HepG2 (cell line): ENCODE results near the gene FITM1. TPM values are rescaled to one million over a fixed set of nuclear protein-coding genes. Genes with fewer than 3 reads are reported as not detected.
A peak's percentile ranks its signal among the peaks of the same experiment; 100 is the strongest.

ENCODE experiments used
- ATAC-seq: fragments of 200-7000 bp; cut with Tn5 transposase; 3 replicates; pipeline ENCODE4 v1.9.1; 2020; ENCODE audit warnings: mild to moderate bottlenecking, moderate library complexity
- BruUV-seq: library from RNA; stranded (reverse); fragments of 400-500 nt; replicated peaks from 2 replicates; lab custom pipeline; 2021; lab: Mats Ljungman, UMichigan
- CTCF ChIA-PET: fragments of 300-600 bp; formaldehyde crosslinking; extraction: SDS; loops from one replicate; lab custom pipeline; 2021; ENCODE audit warnings: low total read pairs, inconsistent platforms, low intra/inter-chr PET ratio; lab: Yijun Ruan, JAX
- POLR2A ChIA-PET: fragments of 350-600 bp; sonication (Branson Sonifier 250); formaldehyde crosslinking; loops from one replicate; lab custom pipeline; 2020; ENCODE audit warnings: antibody characterized with exemption, inconsistent platforms; lab: Yijun Ruan, JAX
- DNase-seq: peaks from one replicate; pipeline ENCODE4 v3.0.0-alpha.2; 2015; ENCODE audit warnings: low spot score
- FAIRE-seq: peaks from 3 replicates; lab custom pipeline; 2011; peaks lifted over from hg19 to GRCh38; lab: Jason Lieb, UNC
- H2AFZ ChIP-seq: one replicate; pipeline ENCODE4 v1.6.1; 2011; ENCODE audit warnings: low read length, inconsistent platforms
- H3K27ac ChIP-seq: fragments of 300-600 bp; 3 replicates; pipeline ENCODE4 v1.8.0; 2011; ENCODE audit warnings: mixed run types, mild to moderate bottlenecking, mixed read lengths, low read length, inconsistent platforms; ENCODE audit not compliant: insufficient read depth; ENCODE audit errors: extremely low read length
- H3K27me3 ChIP-seq, 2 experiments: fragments of 200-600 bp in 1 of 2; 2 replicates in 1 of 2; 3 replicates in 1 of 2; pipeline versions ENCODE4 v1.6.0 to v1.8.0; 2011; ENCODE audit warnings: low read length in 2 of 2, mild to moderate bottlenecking in 2 of 2, moderate library complexity in 2 of 2, inconsistent platforms in 1 of 2; ENCODE audit not compliant: insufficient read depth in 2 of 2, control insufficient read depth in 1 of 2
- H3K36me3 ChIP-seq, 2 experiments: fragments of 200-600 bp in 1 of 2; replicated peaks in 1 of 2; 2 replicates in 1 of 2; 3 replicates in 1 of 2; pipeline versions ENCODE4 v1.5.1 to v1.8.0; 2011; ENCODE audit warnings: low read length in 2 of 2, inconsistent platforms in 1 of 2; ENCODE audit not compliant: insufficient read depth in 2 of 2, control insufficient read depth in 1 of 2
- H3K4me1 ChIP-seq: 2 replicates; pipeline ENCODE4 v1.5.1; 2012; ENCODE audit warnings: low read length, inconsistent platforms; ENCODE audit not compliant: insufficient read depth
- H3K4me2 ChIP-seq: 2 replicates; pipeline ENCODE4 v1.6.0; 2011; ENCODE audit warnings: low read depth, low read length, inconsistent platforms
- H3K4me3 ChIP-seq, 3 experiments: fragments of 200-600 bp in 1 of 3; sonication (generic), shearing (Covaris generic) in 1 of 3; replicated peaks in 1 of 3; 2 replicates each; pipeline ENCODE4 v1.5.1; 2011 to 2016; ENCODE audit warnings: low read length in 3 of 3, inconsistent platforms in 2 of 3, low read depth in 2 of 3, mild to moderate bottlenecking in 2 of 3, control low read depth in 1 of 3, mixed read lengths in 1 of 3; ENCODE audit not compliant: insufficient read depth in 1 of 3
- H3K79me2 ChIP-seq: one replicate; pipeline ENCODE4 v1.6.1; 2011; ENCODE audit warnings: low read length, inconsistent platforms; ENCODE audit not compliant: insufficient read depth
- H3K9ac ChIP-seq: 2 replicates; pipeline ENCODE4 v1.6.0; 2011; ENCODE audit warnings: mild to moderate bottlenecking, low read depth, low read length, inconsistent platforms; ENCODE audit not compliant: insufficient read depth
- H3K9me3 ChIP-seq: 2 replicates; pipeline ENCODE4 v1.5.1; 2012; ENCODE audit warnings: mild to moderate bottlenecking, low read length
- H4K20me1 ChIP-seq: 2 replicates; pipeline ENCODE4 v1.6.0; 2011; ENCODE audit warnings: inconsistent platforms, mild to moderate bottlenecking, low read length, moderate library complexity; ENCODE audit not compliant: insufficient read depth
- HOXA7 ChIP-seq: sonication (generic); formaldehyde crosslinking; IDR thresholded peaks from 2 replicates; pipeline ENCODE4 v1.8.1; 2022; ENCODE audit warnings: mild to moderate bottlenecking, missing genetic modification reagents, moderate library complexity
- IKZF4 ChIP-seq: sonication (generic); formaldehyde crosslinking; IDR thresholded peaks from 2 replicates; pipeline ENCODE4 v1.5.1; 2020; ENCODE audit warnings: borderline replicate concordance, mild to moderate bottlenecking, low read depth, missing genetic modification reagents; ENCODE audit errors: not compliant biosample characterization
- MBNL3 ChIP-seq: fragments of 250-450 bp; sonication (Bioruptor Pico); conservative IDR thresholded peaks from 2 replicates; pipeline ENCODE4 v1.8.0; 2022; ENCODE audit warnings: mild to moderate bottlenecking, inconsistent platforms
- STAG1 ChIP-seq: sonication (generic); formaldehyde crosslinking; IDR thresholded peaks from 2 replicates; pipeline ENCODE4 v1.4.0; 2020; ENCODE audit warnings: missing genetic modification reagents
- YEATS4 ChIP-seq: sonication (generic); formaldehyde crosslinking; IDR thresholded peaks from 2 replicates; pipeline ENCODE4 v1.4.0; 2020; ENCODE audit warnings: missing genetic modification reagents, borderline replicate concordance
- ZEB1 ChIP-seq: IDR thresholded peaks from 2 replicates; pipeline ENCODE4 v1.6.1; 2012; ENCODE audit warnings: mild to moderate bottlenecking, low read depth, inconsistent platforms; ENCODE audit not compliant: insufficient replicate concordance
- ZNF160 ChIP-seq: sonication (generic); formaldehyde crosslinking; IDR thresholded peaks from 2 replicates; pipeline ENCODE4 v1.8.0; 2022; ENCODE audit warnings: mild to moderate bottlenecking, inconsistent platforms, missing genetic modification reagents
- ZNF225 ChIP-seq: sonication (generic); formaldehyde crosslinking; IDR thresholded peaks from 2 replicates; pipeline ENCODE4 v1.4.0; 2020; ENCODE audit warnings: mild to moderate bottlenecking, missing genetic modification reagents
- ZNF556 ChIP-seq: sonication (generic); formaldehyde crosslinking; IDR thresholded peaks from 2 replicates; pipeline ENCODE4 v1.4.0; 2020; ENCODE audit warnings: mild to moderate bottlenecking, missing genetic modification reagents, borderline replicate concordance
- ZSCAN29 ChIP-seq: sonication (generic); formaldehyde crosslinking; conservative IDR thresholded peaks from 2 replicates; pipeline ENCODE4 v1.4.0; 2020; ENCODE audit warnings: mild to moderate bottlenecking, missing genetic modification reagents
- WGBS: methylation state at CpG from one replicate; pipeline ENCODE4 v1.1.6; 2017; ENCODE audit warnings: low lambda C conversion rate; 5-methylcytosine and 5-hydroxymethylcytosine counted together
- in situ Hi-C: cut with HindIII; loops from 2 replicates; pipeline ENCODE4 v1.10.0; 2017; ENCODE audit warnings: low pct_unique_long_range_greater_than_20kb; ENCODE audit not compliant: extremely low pct_ligation_motif_present
- intact Hi-C: fragments of 100-400 bp; cut with micrococcal nuclease; formaldehyde crosslinking; loops from one replicate; pipeline ENCODE4 v1.10.0; 2022; ENCODE audit not compliant: unreplicated experiment
- polyA plus RNA-seq, 8 experiments: library from polyadenylated mRNA; depleted of rRNA in 3 of 8; stranded (reverse) in 7 of 8; unstranded in 1 of 8; fragments of >200 nt; fragmentation: Illumina TruSeq in 4 of 8; extraction: Trizol in 4 of 8; gene quantifications; 2 replicates each; pipeline versions ENCODE4 v1.2.1 to v1.2.3, GENCODE V29; 2011 to 2016; ENCODE audit warnings: low read depth in 4 of 8, missing spikeins in 1 of 8, mixed read lengths in 1 of 8; ENCODE audit not compliant: insufficient read depth in 1 of 8
- total RNA-seq, 5 experiments: library from RNA; depleted of rRNA; stranded (reverse); fragments of >200 nt; fragmentation: Illumina TruSeq; extraction: Trizol; gene quantifications; 2 replicates each; pipeline ENCODE4 v1.2.3, GENCODE V29; 2016; ENCODE audit warnings: low read depth in 1 of 5
- TF ChIP-seq, protein P1 (sequence below): sonication (generic); formaldehyde crosslinking; conservative IDR thresholded peaks from 2 replicates; pipeline ENCODE4 v1.8.0; 2022; ENCODE audit warnings: low read depth, missing genetic modification reagents
- TF ChIP-seq, protein P2 (sequence below): IDR thresholded peaks from 2 replicates; pipeline ENCODE4 v1.4.0; 2020; ENCODE audit warnings: mild to moderate bottlenecking, missing genetic modification reagents
- TF ChIP-seq, protein P3 (sequence below): sonication (generic); formaldehyde crosslinking; IDR thresholded peaks from 2 replicates; pipeline ENCODE4 v1.5.1; 2020; ENCODE audit warnings: mild to moderate bottlenecking, missing genetic modification reagents, borderline replicate concordance
- TF ChIP-seq, protein P4 (sequence below): sonication (generic); formaldehyde crosslinking; IDR thresholded peaks from 2 replicates; pipeline ENCODE4 v1.5.0; 2020; ENCODE audit warnings: mild to moderate bottlenecking, low read depth, missing genetic modification reagents, borderline replicate concordance

Gene FITM1
- total and polyA plus RNA-seq, 2 of the 13 experiments (the other 11 are each of a cell fraction or from before 2014, with no cell fraction given) = 2.7 to 5.8 TPM

DNA sequence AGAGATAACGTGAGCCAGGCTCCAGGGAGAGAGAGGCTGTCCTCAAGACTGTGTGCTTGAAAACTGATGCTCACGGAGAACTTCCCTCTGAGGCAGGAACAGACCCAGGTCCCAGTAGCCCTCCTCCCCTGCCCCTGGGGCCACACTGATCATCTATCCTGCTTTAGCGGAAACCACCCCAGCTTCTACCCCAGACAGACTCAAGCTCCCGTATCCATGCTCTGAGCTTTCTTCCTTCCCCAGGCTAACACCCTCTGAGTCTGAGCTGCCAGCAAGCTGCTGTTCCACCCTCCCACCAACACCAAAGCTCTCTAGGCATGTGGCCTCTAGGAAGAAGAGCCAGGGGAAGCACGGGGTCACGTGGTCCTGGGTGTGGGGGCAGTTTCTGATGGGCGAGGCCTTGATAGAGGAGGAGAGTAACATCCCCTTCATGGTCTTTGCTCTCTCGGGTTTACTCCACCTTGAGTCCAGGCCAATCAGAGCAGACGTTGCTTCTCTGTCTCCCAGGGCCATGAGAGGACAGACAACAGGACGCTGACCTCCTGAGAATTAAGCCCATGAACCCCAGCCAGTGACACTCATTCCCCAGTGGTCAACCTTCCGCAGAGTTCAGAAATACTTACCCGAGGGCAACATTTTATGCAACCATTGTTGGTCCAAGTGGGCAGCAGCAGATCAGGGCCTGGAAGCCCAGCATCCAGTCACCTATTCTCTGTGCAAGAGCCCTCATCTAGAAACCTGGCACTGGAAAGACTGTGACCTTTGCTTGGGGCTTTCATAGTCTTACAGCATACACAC is 35.0 kb upstream of the FITM1 start:
- CTCF ChIA-PET = interaction anchor here (3.3 kb wide), 1 partner anchor 13 kb away, joined by 10 read pairs; no protein-coding TSS in a partner anchor
- no peak overlapping the region for H2AFZ ChIP-seq
- 0% methylated on average over 12 of the region's 12 CpGs for WGBS
- peak overlapping the region; percentile 87 for H3K27ac ChIP-seq
- peaks cover 0 to 6% of the 10 kb centered on the region in 2 experiments; a peak in 1 of 5 replicates for H3K27me3 ChIP-seq
- intact Hi-C loops = loop anchor here (1.0 kb wide), 3 partner anchors 13 to 46 kb away; partner anchors contain the start of genes DCAF11, EMC9 and NRL
- POLR2A ChIA-PET = interaction anchor here (0.5 to 14.4 kb wide), 51 partner anchors 9 to 1113 kb away, joined by 3 to 627 read pairs (median 8); partner anchors contain the start of genes ACIN1, AJUBA, C14orf119 and CARMIL3
- H3K9ac ChIP-seq = peak overlapping the region; percentile 99
- H4K20me1 ChIP-seq = 0 out of 2 replicates have a peak, but pooled peaks cover 4% of the 10 kb centered on the region
- H3K36me3 ChIP-seq = peaks cover 30 to 35% of the 10 kb centered on the region in 2 experiments
- BruUV-seq = no TSS peak
- DNase-seq = peak; percentile 100
- no peaks in the 10 kb centered on the region for H3K9me3 ChIP-seq
- peak overlapping the region; percentile 99 for H3K4me2 ChIP-seq
- peaks cover 64% of the 10 kb centered on the region for H3K4me1 ChIP-seq
- in situ Hi-C loops = no loop called here
- H3K4me3 ChIP-seq = peak overlapping the region; percentile 86 to 98 (median 97)
- ATAC-seq = peak; percentile 77
- FAIRE-seq = peak; percentile 100
- H3K79me2 ChIP-seq = peaks cover 28% of the 10 kb centered on the region
- peak; percentile 96 for TF ChIP-seq ZSCAN29 (CRISPR knock-in tag)
- TF ChIP-seq STAG1 (CRISPR knock-in tag) = no peak; the same call in none of the 2 replicates
- 0 out of 2 replicates have a peak, but pooled peaks have one; percentile 24 for TF ChIP-seq MBNL3 (CRISPR knock-in tag)
- peak; percentile 97 for TF ChIP-seq YEATS4
- TF ChIP-seq, protein P1, sequence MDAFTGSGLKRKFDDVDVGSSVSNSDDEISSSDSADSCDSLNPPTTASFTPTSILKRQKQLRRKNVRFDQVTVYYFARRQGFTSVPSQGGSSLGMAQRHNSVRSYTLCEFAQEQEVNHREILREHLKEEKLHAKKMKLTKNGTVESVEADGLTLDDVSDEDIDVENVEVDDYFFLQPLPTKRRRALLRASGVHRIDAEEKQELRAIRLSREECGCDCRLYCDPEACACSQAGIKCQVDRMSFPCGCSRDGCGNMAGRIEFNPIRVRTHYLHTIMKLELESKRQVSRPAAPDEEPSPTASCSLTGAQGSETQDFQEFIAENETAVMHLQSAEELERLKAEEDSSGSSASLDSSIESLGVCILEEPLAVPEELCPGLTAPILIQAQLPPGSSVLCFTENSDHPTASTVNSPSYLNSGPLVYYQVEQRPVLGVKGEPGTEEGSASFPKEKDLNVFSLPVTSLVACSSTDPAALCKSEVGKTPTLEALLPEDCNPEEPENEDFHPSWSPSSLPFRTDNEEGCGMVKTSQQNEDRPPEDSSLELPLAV (CRISPR knock-in tag) = no peak
- no peak for TF ChIP-seq HOXA7
- peak; percentile 100 for TF ChIP-seq ZNF556 (CRISPR knock-in tag)
- TF ChIP-seq, protein P2, sequence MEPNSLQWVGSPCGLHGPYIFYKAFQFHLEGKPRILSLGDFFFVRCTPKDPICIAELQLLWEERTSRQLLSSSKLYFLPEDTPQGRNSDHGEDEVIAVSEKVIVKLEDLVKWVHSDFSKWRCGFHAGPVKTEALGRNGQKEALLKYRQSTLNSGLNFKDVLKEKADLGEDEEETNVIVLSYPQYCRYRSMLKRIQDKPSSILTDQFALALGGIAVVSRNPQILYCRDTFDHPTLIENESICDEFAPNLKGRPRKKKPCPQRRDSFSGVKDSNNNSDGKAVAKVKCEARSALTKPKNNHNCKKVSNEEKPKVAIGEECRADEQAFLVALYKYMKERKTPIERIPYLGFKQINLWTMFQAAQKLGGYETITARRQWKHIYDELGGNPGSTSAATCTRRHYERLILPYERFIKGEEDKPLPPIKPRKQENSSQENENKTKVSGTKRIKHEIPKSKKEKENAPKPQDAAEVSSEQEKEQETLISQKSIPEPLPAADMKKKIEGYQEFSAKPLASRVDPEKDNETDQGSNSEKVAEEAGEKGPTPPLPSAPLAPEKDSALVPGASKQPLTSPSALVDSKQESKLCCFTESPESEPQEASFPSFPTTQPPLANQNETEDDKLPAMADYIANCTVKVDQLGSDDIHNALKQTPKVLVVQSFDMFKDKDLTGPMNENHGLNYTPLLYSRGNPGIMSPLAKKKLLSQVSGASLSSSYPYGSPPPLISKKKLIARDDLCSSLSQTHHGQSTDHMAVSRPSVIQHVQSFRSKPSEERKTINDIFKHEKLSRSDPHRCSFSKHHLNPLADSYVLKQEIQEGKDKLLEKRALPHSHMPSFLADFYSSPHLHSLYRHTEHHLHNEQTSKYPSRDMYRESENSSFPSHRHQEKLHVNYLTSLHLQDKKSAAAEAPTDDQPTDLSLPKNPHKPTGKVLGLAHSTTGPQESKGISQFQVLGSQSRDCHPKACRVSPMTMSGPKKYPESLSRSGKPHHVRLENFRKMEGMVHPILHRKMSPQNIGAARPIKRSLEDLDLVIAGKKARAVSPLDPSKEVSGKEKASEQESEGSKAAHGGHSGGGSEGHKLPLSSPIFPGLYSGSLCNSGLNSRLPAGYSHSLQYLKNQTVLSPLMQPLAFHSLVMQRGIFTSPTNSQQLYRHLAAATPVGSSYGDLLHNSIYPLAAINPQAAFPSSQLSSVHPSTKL = peak; percentile 92
- TF ChIP-seq, protein P3, sequence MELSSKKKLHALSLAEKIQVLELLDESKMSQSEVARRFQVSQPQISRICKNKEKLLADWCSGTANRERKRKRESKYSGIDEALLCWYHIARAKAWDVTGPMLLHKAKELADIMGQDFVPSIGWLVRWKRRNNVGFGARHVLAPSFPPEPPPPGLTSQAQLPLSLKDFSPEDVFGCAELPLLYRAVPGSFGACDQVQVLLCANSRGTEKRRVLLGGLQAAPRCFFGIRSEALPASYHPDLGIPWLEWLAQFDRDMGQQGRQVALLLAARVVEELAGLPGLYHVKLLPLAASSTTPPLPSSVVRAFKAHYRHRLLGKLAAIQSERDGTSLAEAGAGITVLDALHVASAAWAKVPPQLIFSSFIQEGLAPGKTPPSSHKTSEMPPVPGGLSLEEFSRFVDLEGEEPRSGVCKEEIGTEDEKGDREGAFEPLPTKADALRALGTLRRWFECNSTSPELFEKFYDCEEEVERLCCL (CRISPR knock-in tag) = peak; percentile 94; the same call in 1 of the 2 replicates
- TF ChIP-seq IKZF4 (CRISPR knock-in tag) = peak; percentile 94
- TF ChIP-seq ZNF160 = peak; percentile 94; the same call in 1 of the 2 replicates
- TF ChIP-seq, protein P4, sequence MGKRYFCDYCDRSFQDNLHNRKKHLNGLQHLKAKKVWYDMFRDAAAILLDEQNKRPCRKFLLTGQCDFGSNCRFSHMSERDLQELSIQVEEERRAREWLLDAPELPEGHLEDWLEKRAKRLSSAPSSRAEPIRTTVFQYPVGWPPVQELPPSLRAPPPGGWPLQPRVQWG = no peak
- TF ChIP-seq ZEB1 = no peak
- TF ChIP-seq ZNF225 (CRISPR knock-in tag) = peak; percentile 94; the same call in 1 of the 2 replicates
